SU-DHL-6 (cell line): ENCODE results near the gene SPATA31E1.
"Not testable (repeated sequence)": the region's sequence is repeated elsewhere in the genome, so short reads cannot be mapped to it uniquely, and the experiment has no call there.

Experiments
- CTCF ChIP-seq: fragments of 200-600 bp; sonication (generic); IDR thresholded peaks from one replicate; pipeline ENCODE4 v1.5.1; 2017; ENCODE audit warnings: antibody characterized with exemption, mild to moderate bottlenecking, low read length, moderate library complexity; ENCODE audit not compliant: insufficient read depth, poor library complexity, severe bottlenecking
- EZH2phosphoT487 ChIP-seq: fragments of 200-600 bp; sonication (generic), shearing (Covaris generic); conservative IDR thresholded peaks from 2 replicates; pipeline ENCODE4 v1.6.1; 2018; ENCODE audit warnings: mild to moderate bottlenecking, antibody characterized with exemption, low read length, moderate library complexity, mixed read lengths

GRCh38 chr9:87919013-87919412, 36.3 kb downstream of the SPATA31E1 start:
- not testable (repeated sequence) for TF ChIP-seq CTCF, EZH2phosphoT487
